GM21381 (cell line): ENCODE data around the gene FAM177B.
"Not testable (repeated sequence)": the region's sequence is repeated elsewhere in the genome, so short reads cannot be mapped to it uniquely, and the experiment has no call there.

Experiments
- ATAC-seq: cut with Tn5 transposase; IDR thresholded peaks from one replicate; pipeline ENCODE4 v1.9.1; 2021; ENCODE audit warnings: mild to moderate bottlenecking, moderate library complexity; ENCODE audit not compliant: unreplicated experiment

FAM177B gene

DNA sequence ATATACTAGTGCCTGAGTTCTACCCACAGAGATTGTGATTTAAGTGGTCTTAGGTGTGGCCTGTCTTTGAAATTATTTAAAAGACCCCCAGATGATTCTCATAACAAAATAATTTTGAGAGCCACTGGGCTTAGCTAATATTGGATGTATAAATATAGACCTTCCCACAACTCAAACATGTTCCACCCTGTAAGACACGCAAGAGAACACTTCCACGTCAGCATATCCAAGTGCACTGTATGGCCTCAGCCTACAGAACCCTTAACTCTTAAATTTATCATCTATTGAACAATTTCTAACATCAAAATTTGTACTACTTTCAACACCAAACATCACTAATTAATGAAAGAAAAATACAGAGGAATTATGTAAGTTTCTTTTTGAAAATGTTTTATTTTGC, 2.5 kb downstream of the FAM177B start:
- ATAC-seq: no peak

DNA sequence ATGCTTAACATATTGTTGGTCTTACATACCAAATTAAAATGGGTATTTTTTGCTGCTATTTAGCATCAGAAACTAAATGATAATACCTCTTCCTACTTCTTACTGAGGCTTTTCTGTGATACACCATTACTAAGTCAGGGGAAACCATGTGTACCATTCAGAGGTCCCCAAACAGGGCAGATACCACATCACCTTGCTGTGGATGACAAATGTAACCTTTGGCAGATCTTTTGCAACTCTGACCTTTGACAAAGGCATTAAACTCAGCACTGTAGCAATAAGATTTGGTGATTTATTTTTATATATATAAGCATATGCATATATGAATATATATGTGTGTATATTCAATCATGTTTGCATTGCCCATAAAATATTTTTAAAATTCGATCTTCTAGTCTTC, 2.9 kb downstream of the FAM177B start:
- ATAC-seq: no peak

DNA sequence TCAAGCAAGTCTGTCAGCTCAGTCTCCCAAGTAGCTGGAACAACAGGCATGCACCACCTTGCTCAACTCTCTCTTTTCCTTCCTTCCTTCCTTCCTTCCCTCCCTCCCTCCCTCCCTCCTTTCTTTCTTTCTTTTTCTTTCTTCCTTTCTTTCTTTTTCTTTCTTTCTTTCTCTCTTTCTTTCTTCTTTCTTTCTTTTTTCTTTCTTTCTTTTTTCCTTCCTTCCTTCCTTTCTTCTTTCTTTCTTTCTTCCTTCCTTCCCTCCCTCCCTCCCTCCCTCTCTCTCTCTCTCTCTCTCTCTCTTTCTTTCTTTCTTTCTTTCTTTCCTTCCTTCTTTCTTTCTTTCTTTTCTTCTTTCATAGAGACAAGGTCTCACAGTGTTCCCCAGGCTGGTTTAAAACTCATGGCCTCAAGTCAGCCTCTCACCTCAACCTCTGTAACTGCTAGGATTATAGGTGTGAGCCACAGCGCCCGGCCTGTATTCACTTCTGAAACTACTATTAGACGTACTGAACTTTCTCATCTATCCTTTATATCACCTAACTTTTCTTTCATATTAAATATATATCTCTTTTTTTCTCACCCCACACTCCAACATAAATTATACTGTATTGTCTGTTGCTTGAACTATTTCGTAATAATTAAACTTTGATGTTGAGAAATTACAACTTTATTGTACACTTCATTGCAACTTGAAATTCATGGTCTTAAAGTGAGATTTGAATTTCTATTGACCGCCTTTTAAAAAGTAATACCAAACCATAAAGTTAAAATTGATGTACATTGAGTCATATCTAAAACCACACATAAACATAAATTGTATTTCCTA, 4.8 kb downstream of the FAM177B start:
- ATAC-seq: not testable (repeated sequence)

DNA sequence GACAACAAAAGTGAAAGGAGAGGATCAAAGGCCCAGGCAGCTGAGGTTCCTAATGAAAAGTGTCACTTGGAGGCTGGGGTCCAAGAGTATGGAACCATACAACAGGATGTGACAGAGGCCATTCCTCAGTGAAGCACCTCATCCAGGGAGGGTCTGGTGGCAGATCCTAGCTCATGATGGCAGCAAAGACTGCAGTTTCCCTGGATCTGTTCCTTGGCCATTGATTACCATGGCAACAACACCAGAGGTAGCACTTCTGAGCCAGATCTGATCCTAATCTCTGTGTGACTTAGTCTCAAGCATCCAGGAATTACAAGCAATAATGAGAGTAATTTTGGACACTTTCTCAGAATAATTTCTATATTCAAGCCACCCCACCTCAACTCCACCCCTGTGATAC, 12.9 kb downstream of the FAM177B start:
- no peak for ATAC-seq

DNA sequence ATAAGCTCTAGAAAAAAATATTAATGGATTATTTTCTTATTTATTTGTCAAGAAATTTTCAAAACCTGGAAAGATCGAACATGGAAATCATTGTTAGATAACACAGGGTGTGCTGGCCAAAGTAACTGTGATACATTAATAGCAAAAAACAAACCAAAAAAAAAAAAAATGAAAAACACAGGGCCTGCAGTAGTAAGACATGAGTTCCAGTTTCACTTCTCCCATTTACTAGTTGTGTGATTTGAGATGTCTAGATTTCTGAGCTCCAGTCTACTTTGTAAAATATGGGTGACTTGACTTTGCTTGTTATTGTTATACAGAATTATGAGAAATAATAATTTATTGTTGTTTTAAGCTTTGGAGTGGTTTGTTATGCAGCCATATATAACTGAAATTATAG, 13.6 kb downstream of the FAM177B start:
- peak; percentile 91 for ATAC-seq

DNA sequence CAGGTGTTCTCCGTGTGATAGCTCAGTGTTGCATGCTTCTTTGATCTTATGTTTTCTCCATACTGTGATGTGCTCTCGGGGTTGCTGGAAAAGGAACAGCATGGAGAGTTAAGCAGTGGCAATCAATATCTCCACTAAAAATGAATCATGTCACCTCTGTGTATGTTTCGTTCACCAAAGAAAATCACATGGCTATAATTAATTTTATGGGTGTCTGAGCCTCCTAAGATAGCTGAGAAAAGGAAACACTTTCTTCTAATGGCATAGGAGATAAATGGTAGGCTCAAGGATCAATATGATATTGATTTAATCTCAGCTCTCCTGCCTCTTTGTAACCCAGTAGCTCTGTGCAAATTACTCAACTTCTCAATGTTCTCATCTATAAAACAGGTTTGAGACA, 14.3 kb downstream of the FAM177B start:
- ATAC-seq: no peak

DNA sequence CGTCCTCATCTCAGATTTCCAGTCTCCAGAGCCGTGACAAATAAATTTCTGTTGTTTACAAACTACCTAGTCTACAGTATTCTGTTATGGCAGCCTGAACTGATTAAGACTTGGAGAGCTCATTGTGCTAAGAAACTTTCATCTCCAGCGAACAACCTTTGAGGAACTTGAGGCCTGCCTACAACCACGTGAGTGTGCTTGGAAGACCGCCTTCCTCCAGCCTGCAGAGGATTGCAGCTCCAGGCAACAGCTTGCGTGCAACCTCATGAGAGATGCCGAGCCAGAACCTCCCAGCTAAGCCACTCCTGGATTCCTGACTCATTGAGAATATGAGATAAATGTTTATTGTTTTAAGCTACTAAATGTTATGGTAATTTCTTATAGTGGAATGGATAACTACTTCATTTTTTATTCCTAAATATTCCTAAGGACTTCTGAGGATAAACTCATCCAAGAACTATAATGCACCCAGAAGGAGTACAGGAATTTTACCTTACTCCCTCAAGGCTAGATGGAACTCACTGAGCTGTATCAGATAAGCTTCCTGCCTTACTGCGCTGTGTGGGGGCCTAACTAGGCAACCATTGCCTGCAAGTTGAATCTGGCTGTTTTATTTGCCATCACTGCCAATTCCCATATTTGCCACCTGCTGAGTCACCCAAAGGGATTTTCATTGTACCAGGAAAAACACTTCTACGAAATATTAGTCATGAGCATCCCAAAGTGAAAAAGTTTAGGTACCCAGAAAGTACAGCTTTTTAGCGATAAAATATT, 17.6 kb downstream of the FAM177B start:
- ATAC-seq: no peak

DNA sequence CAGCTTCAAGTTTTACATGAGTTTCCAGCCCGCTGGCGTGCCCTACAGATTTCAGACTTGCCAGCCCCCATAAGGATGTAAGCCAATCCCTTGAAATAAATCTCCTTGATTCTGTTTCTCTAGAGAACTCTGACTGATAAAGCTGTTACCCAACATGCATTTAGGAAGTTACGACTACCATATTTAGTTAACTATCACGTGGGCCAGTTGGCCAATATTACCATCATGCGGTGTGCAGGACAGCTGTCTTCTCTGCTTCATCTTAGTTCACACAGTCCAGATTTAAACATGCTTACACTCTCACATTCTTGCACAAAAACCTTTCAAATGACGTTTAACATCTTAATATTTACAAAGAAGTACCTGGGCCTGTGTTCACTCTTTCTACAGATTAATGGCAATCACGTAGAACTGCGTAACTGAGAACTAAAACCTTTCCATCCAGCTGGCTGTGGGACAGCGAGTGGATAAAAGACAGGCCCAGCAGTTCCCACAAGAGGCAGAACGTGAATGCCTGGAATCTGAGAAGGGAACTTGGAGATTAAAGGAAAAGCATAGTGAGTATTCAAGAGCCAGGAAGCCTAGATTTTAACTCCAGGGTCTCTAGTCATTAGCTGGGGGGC, 20.8 kb downstream of the FAM177B start:
- no peak for ATAC-seq

DNA sequence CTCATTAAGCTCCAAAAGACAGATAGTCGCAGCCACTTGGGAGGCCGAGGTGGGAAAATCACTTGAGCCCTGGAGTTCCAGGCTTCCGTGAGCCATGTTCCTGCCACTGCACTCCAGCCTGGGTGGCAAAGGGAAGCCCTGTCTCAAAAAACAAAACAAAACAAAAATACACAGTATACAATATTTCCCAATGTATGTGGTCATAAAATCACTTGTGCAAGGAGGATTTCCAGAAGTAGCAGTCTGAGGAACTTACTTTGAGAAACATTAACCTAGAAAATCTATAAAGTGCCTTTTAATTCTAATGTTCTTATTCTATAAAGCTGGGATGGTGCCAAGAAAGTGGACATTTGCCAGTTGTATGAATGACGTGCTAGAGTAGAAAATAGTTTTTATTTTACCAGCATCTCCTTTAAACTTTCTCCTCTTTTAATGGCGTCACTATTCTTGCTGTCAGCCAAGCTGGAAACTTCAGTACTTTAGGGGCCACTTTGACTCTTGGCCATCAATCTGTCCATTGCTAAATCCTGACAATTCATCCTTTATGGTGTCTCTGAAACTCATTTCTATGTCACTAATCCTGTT, 22.5 kb downstream of the FAM177B start:
- ATAC-seq: no peak

DNA sequence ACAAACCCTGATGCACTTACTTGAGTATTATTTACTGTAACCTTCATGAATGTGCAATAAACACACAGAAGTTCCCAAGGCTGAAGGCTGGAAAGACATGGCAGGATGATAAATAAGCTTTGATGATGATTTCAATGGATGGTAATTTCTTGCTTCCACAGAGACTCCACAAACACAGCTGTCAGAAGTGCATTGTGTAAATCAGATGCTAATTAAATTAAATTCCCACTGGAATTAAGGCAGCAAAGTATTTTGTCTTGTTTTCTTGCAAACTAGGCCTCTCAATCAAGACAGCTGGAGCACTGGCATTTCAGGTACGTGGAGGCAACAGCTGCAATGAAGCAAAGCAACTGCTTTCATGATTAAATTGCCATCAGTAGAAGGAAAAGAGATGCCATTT, 24.1 kb downstream of the FAM177B start:
- no peak for ATAC-seq

DNA sequence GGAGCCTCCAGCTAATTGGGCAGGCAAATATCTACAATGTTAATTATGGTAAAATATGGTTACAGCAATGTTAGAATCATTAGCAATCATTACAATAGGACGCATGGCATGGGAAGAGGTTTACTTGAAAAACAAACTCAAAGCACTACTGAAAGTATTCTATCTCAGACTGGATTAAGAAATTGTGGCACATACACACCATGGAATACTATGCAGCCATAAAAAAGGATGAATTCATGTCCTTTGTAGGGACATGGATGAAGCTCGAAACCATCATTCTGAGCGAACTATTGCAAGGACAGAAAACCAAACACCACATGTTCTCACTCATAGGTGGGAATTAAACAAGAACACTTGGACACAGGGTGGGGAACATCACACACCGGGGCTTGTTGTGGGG, 25.2 kb downstream of the FAM177B start:
- ATAC-seq: not testable (repeated sequence)

DNA sequence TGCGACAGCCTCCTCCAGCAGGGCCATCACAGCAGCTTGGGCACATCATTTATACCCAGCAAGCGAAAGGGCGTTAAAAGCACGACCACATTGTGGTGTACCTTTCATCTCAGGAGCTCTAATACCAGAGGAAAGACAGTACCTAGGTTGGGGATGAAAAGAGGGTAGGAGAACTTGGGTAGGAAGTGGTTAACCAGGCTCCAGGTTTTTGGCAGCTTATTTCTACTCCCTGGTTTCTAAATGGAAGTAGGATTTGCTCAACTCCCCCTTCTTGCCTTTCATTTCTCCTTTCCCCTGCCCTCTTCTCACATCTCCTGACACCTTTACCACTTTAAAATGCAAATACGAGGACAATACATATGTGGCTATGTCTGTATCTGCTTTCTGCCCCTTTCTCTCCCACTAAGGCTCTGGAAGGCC, 30.2 kb downstream of the FAM177B start:
- ATAC-seq: peak; percentile 55

DNA sequence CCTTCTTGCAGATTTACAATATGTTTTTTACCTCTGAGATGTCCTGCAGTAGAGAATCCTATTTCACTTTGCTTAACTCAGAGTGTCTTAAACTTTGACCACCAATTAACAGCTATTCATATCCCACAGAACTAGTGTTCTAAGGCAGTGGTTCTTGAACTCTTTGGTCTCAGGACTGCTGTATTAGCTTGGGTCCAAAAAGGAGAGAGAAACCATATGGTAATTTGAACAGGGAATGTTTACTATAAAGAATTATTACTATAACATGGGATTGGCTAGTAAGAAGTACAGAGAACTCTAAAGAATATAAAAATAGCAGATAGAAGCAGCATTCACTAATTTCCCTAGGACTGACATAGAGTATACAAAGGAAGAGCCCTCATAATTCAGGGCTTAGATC, 31.6 kb downstream of the FAM177B start:
- ATAC-seq: no peak

DNA sequence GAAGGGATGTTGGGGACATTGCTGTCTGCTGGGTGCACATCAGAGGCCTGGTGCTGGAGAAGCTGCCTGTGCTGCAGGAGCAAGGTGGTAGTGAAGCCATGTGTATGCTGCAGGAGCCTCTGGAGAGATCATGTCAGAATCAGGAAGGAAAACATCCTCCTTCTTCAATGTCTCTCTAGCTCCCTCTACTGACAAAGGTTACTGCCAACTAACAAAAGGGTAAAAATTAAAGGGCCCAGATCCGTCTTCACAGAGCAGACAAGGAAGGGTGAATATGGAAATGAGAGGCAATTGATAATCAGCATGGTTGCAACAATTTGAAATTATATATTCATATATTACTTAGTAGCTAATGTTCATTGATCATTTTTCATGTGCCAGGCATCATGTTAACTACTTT, 32.2 kb downstream of the FAM177B start:
- no peak for ATAC-seq

DNA sequence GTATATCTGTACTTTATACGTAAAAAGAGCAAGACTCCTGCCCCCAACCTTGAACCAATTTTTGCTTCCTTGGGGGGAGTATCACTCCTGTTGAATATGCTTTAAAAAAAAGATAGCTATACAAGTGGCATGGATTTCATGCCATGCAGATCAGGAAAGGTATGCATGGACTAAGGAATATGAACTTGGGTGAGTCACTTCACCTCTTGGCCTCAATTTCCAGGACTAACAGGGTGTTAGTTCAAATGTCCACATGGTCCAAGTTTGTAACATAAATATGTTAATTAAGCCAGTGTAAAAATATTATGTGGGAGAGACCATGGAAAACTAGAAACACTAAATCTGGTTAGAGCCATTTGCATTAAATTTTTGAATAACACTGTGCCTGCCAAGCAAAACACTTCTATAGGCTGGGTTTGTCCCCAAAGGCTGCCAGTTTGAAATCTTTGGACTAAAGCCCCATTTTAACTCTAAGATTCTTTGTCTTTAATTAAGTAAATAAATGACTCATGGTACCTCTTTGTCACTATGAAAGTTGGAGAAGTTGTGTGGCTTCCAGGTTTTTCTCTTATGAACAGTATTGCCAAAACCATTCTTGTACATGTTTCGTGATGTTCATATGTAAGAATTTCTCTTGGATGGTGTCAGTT, 33.1 kb downstream of the FAM177B start:
- ATAC-seq: no peak

DNA sequence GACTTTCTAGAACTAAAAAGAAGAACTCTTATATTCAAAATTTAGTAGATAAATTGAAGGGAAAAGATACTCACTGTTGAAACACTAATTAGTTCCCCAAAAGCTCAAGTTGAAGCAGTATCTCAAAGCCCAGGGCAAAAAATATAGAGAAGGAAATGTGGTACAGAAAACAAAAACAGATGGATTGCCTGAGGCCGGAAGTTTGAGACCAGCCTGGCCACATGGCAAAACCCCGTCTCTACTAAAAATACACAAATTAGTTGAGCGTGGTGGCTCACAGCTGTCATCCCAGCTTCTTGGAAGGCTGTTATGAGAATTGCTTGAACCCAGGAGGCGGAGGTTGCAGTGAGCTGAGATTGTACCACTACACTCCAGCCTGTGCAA, 36.0 kb downstream of the FAM177B start:
- peak; percentile 78 for ATAC-seq

DNA sequence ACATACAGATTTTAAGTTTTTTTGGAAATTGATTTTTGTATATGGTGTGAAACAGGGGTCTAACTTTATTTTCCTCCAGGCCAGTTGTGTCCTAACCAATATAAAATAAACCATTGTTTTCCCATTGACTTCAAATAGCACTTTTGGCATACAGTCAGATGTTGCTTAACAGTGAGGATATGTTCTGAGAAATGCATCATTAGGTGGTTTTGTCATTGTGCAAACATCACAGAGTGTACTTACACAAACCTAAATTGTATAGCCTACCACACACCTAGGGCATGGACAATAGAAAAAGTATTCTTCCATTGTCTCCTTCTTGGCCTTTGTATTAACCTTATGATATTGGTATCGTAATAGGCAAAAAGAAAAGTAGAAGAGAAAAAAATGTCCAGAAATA, 40.5 kb downstream of the FAM177B start:
- ATAC-seq: no peak

DNA sequence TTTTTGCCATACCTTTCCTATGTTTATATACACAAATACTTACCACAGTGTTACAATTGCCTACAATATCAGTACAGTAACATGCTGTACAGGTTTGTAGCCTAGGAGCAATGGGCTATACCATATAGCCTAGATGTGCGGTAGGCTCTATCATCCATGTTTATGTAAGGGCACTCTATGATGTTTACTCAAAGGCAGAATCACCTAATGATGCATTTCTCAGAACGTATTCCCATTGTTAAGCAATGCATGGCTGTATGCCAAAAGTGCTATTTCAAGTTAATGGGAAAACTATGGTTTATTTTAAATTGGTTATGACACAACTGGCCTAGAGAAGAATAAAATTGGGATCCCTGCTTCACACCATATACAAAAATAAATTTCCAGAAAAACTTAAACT, 41.0 kb downstream of the FAM177B start:
- ATAC-seq: no peak

DNA sequence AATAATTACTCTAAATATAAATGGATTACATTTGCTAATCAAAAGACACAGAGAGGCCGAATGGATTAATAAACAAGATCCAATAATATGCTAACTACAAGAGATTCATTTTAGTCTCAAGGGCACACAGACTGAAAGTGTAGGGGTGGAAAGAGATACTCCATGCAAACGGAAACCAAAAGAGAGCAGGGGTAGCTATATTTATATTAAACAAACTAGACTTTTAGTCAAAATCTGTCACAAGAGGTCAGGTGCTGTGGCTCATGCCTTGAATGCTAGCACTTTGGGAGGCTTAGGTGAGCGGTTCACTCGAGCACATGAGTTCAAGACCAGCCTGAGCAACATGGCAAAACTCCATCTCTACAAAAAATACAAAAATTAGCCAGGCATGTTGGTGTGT, 44.2 kb downstream of the FAM177B start:
- no peak for ATAC-seq

DNA sequence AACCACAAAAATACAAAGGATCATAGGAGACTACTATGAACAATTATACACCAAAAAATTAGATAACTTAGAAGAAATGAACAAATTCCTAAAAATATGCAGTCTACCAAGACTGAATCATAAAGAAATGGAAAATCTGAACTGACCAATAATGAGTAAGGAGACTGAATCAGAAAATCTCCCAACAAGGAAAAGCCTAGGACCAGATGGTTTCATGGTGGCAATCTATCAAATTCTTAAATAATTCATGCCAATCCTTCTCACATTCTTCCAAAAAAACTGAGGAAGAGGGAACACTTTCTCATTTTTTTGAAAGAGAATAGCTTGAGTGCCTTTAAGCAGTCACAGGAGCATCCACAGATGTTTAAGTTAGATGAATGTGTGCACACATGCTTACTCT, 46.0 kb downstream of the FAM177B start:
- ATAC-seq: no peak

DNA sequence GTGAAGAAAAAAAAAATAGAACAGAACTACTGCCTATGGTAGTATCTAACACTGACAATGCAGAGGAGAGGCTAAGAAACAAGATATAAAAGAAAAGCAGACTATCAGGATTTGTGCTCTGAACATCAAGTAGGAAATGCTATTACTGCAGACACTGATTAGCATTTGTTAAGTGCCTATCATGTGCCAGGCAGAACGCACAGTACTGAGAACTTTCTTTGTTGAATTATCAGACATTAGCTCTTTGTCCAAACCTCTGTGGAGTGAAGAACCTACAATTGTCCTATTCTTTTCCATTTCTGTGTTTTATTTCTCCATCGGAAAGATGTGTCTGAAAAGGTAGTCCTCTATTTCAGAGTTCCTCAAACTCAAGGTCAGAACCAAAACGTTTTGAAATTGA, 47.4 kb downstream of the FAM177B start:
- no peak for ATAC-seq
